Gastroesophageal sphincter (tissue), 4 donors: ENCODE measurements around the gene MTCP1. TPM values are rescaled to one million over a fixed set of nuclear protein-coding genes. Genes with fewer than 3 reads are reported as not detected.

ENCODE experiments used
- ATAC-seq: fragments of 150-250 bp; one replicate; pipeline ENCODE4 v1.9.1; 2016; ENCODE audit warnings: mild to moderate bottlenecking, moderate library complexity
- H3K27ac ChIP-seq, 4 donors: fragments of 200-600 bp; sonication (generic) in 3 of 4; 1 replicate in 3 of 4; 2 replicates in 1 of 4; pipeline ENCODE4 v1.5.1; 2016 to 2019
- H3K27me3 ChIP-seq: fragments of 200-600 bp; sonication (generic); one replicate; pipeline ENCODE4 v1.5.1; 2019
- H3K36me3 ChIP-seq, 2 donors: fragments of 200-600 bp; sonication (generic); one replicate each; pipeline ENCODE4 v1.5.1; 2019; ENCODE audit warnings: control low read depth in 1 of 2
- H3K4me1 ChIP-seq, 3 donors: fragments of 200-600 bp; sonication (generic); 1 replicate in 2 of 3; 2 replicates in 1 of 3; pipeline ENCODE4 v1.5.1; 2016 to 2019; ENCODE audit warnings: control low read depth in 2 of 3
- H3K4me3 ChIP-seq, 2 donors: fragments of 200-600 bp; sonication (generic); one replicate each; pipeline ENCODE4 v1.5.1; 2019; ENCODE audit warnings: mild to moderate bottlenecking in 1 of 2, moderate library complexity in 1 of 2
- H3K9me3 ChIP-seq, 3 donors: fragments of 200-600 bp; sonication (generic); one replicate each; pipeline ENCODE4 v1.5.1; 2017 to 2019; ENCODE audit warnings: control low read depth in 2 of 3
- CTCF ChIP-seq, 4 experiments: fragments of 200-600 bp in 2 of 4; fragments of 450-650 bp in 2 of 4; sonication (generic) in 1 of 4; IDR thresholded peaks; one replicate each; pipeline ENCODE4 v1.5.1; 2017 to 2019; ENCODE audit warnings: antibody characterized with exemption in 4 of 4, mild to moderate bottlenecking in 2 of 4, moderate library complexity in 2 of 4
- EP300 ChIP-seq: sonication (generic); formaldehyde crosslinking; IDR thresholded peaks from one replicate; pipeline ENCODE4 v1.6.1; 2017; ENCODE audit warnings: antibody characterized with exemption, mild to moderate bottlenecking
- POLR2A ChIP-seq, 2 donors: fragments of 450-650 bp; IDR thresholded peaks; one replicate each; pipeline ENCODE4 v1.6.1; 2017; ENCODE audit warnings: antibody characterized with exemption in 2 of 2, mild to moderate bottlenecking in 2 of 2, moderate library complexity in 1 of 2
- POLR2AphosphoS5 ChIP-seq: sonication (generic); formaldehyde crosslinking; IDR thresholded peaks from one replicate; pipeline ENCODE4 v1.6.1; 2017; ENCODE audit warnings: antibody characterized with exemption
- whole genome bisulfite sequencing, 2 donors: methylation state at CpG; one replicate each; pipeline ENCODE4 v1.1.5; 2018; ENCODE audit warnings: low coverage in 1 of 2; 5-methylcytosine and 5-hydroxymethylcytosine counted together
- total RNA-seq, 4 donors: library from RNA; depleted of rRNA; stranded (reverse); fragments of >200 nt; gene quantifications; one replicate each; pipeline ENCODE4 v1.1.0, GENCODE V29; 2016

MTCP1 gene
- total RNA-seq, 4 donors from 2014 or later: 1.4 to 4.0 (median 1.9) TPM

GRCh38 chrX:155031657-155032056 is 39.3 kb downstream of the MTCP1 start:
- H3K4me1 ChIP-seq: peaks cover 0 to 24% (median 0%) of the 10 kb centered on the region in 3 donors
- peaks cover 0 to 18% of the 10 kb centered on the region in 2 donors for H3K36me3 ChIP-seq
- 83 to 88% methylated on average over 1 to 4 of the region's 5 CpGs for WGBS, 2 donors
- H3K4me3 ChIP-seq: no peak overlapping the region
- no peaks in the 10 kb centered on the region for H3K27me3 ChIP-seq
- peak overlapping the region in 1 of 4 donors; percentile 35 for H3K27ac ChIP-seq
- TF ChIP-seq POLR2AphosphoS5: no peak
- no peak for ATAC-seq
- no peaks in the 10 kb centered on the region for H3K9me3 ChIP-seq

- no peak for ATAC-seq
- H3K4me3 ChIP-seq: peak overlapping the region in 1 of 2 donors; percentile 69
- H3K9me3 ChIP-seq: no peaks in the 10 kb centered on the region
- peaks cover 0 to 24% (median 0%) of the 10 kb centered on the region in 3 donors for H3K4me1 ChIP-seq
- TF ChIP-seq POLR2AphosphoS5 (no peak), EP300 (no peak), POLR2A (IDR thresholded peaks at IDR 0.05) (no peak), CTCF (IDR thresholded peaks at IDR 0.05) (no peak)
- H3K27ac ChIP-seq: peak overlapping the region; percentile 79 to 98 (median 96)
- WGBS, 2 donors: 20 to 71% methylated on average over 1 to 2 of the region's 2 CpGs
- no peaks in the 10 kb centered on the region for H3K27me3 ChIP-seq
- H3K36me3 ChIP-seq: peaks cover 0 to 2% of the 10 kb centered on the region in 2 donors
These were observed 42.1 kb downstream of the MTCP1 start for GRCh38 chrX:155028877-155029291.

- peaks cover 0 to 24% (median 0%) of the 10 kb centered on the region in 3 donors for H3K4me1 ChIP-seq
- H3K27ac ChIP-seq: peak overlapping the region; percentile 79 to 98 (median 96)
- H3K27me3 ChIP-seq: no peaks in the 10 kb centered on the region
- H3K4me3 ChIP-seq: peak overlapping the region; percentile 37 to 69
- H3K9me3 ChIP-seq: no peaks in the 10 kb centered on the region
- ATAC-seq: no peak
- WGBS, 2 donors: 15 to 32% methylated on average over 3 of the region's 3 CpGs
- no peak for TF ChIP-seq EP300
- TF ChIP-seq POLR2AphosphoS5: no peak
- no peak for TF ChIP-seq POLR2A (IDR thresholded peaks at IDR 0.05)
- no peak for TF ChIP-seq CTCF (IDR thresholded peaks at IDR 0.05)
- H3K36me3 ChIP-seq: no peaks in the 10 kb centered on the region
These were observed 42.8 kb downstream of the MTCP1 start for GRCh38 chrX:155028129-155028528.

GRCh38 chrX:155027509-155028066 is 43.3 kb downstream of the MTCP1 start:
- Histone ChIP-seq H3K4me1 (peaks cover 0 to 24% (median 0%) of the 10 kb centered on the region in 3 donors), H3K27me3 (no peaks in the 10 kb centered on the region), H3K36me3 (no peaks in the 10 kb centered on the region), H3K9me3 (no peaks in the 10 kb centered on the region), H3K27ac (peak overlapping the region; percentile 79 to 98 (median 96)), H3K4me3 (peak overlapping the region; percentile 37 to 69)
- WGBS, 2 donors: 0 to 41% methylated on average over 13 to 14 of the region's 14 CpGs
- TF ChIP-seq POLR2AphosphoS5: peak; percentile 90
- TF ChIP-seq CTCF (IDR thresholded peaks at IDR 0.05): no peak
- no peak for TF ChIP-seq POLR2A (IDR thresholded peaks at IDR 0.05)
- no peak for TF ChIP-seq EP300
- peak; percentile 64 for ATAC-seq

- Histone ChIP-seq H3K4me1 (peaks cover 0 to 24% (median 0%) of the 10 kb centered on the region in 3 donors), H3K27ac (peak within 1 kb of the TSS; percentile 79 to 98 (median 96)), H3K36me3 (no peaks in the 10 kb centered on the region), H3K27me3 (no peaks in the 10 kb centered on the region), H3K4me3 (peak within 1 kb of the TSS; percentile 37 to 69), H3K9me3 (no peaks in the 10 kb centered on the region)
- TF ChIP-seq POLR2A (IDR thresholded peaks at IDR 0.05) (peak; percentile 74 to 76), EP300 (peak; percentile 43), CTCF (IDR thresholded peaks at IDR 0.05) (no peak), POLR2AphosphoS5 (peak; percentile 59)
- ATAC-seq: peak; percentile 92
- WGBS, 2 donors: 1 to 38% methylated on average over 3 to 12 of the region's 82 CpGs
These were observed 44.0 kb downstream of the MTCP1 start, which contains the start of gene FUNDC2 for GRCh38 chrX:155026727-155027508. Gene FUNDC2, plus strand, starts transcription at chrX:155026844. Its CDS starts 95 bp downstream, at chrX:155026939.
